ENCODE results near the gene GPR37L1.
"Not testable (repeated sequence)": the region's sequence is repeated elsewhere in the genome, so short reads cannot be mapped to it uniquely, and the experiment has no call there.

GPR37L1 gene

GRCh38 chr1:202129453-202130296 lies 7.0 kb downstream of the GPR37L1 start:
- peaks cover 8% of the 10 kb centered on the region for H3K27me3 ChIP-seq (ENCODE audit: control insufficient read depth, insufficient read depth, low read length)
- peaks cover 28% of the 10 kb centered on the region for H3K36me3 ChIP-seq (ENCODE audit: insufficient read depth, low read length)
- no peaks in the 10 kb centered on the region for H3K9me3 ChIP-seq (replicated peaks; ENCODE audit: low read length)
- no peak overlapping the region for H3K9ac ChIP-seq (ENCODE audit: low read depth, low read length)
- peaks cover 11% of the 10 kb centered on the region for H3K4me1 ChIP-seq (ENCODE audit: control insufficient read depth, insufficient read depth, low read length)
- no peak overlapping the region for H3K4me3 ChIP-seq (ENCODE audit: low read length)
- H3K4me2 ChIP-seq (ENCODE audit: low read length): no peak overlapping the region

- Histone ChIP-seq H3K4me3 (ENCODE audit: low read length) (no peak overlapping the region), H3K4me2 (ENCODE audit: low read length) (no peak overlapping the region), H3K9me3 (replicated peaks; ENCODE audit: low read length) (no peaks in the 10 kb centered on the region), H3K4me1 (ENCODE audit: control insufficient read depth, insufficient read depth, low read length) (peaks cover 11% of the 10 kb centered on the region), H3K36me3 (ENCODE audit: insufficient read depth, low read length) (peaks cover 35% of the 10 kb centered on the region), H3K9ac (ENCODE audit: low read depth, low read length) (no peak overlapping the region), H3K27me3 (ENCODE audit: control insufficient read depth, insufficient read depth, low read length) (peaks cover 4% of the 10 kb centered on the region)
Measured at GRCh38 chr1:202130297-202130721, 7.6 kb downstream of the GPR37L1 start.

GRCh38 chr1:202130816-202131522 lies 8.3 kb downstream of the GPR37L1 start:
- peaks cover 4% of the 10 kb centered on the region for H3K27me3 ChIP-seq (ENCODE audit: control insufficient read depth, insufficient read depth, low read length)
- H3K4me3 ChIP-seq (ENCODE audit: low read length): no peak overlapping the region
- peaks cover 11% of the 10 kb centered on the region for H3K4me1 ChIP-seq (ENCODE audit: control insufficient read depth, insufficient read depth, low read length)
- no peak overlapping the region for H3K9ac ChIP-seq (ENCODE audit: low read depth, low read length)
- H3K36me3 ChIP-seq (ENCODE audit: insufficient read depth, low read length): peaks cover 41% of the 10 kb centered on the region
- no peaks in the 10 kb centered on the region for H3K9me3 ChIP-seq (replicated peaks; ENCODE audit: low read length)
- H3K4me2 ChIP-seq (ENCODE audit: low read length): no peak overlapping the region

- Histone ChIP-seq H3K27me3 (ENCODE audit: control insufficient read depth, insufficient read depth, low read length) (no peaks in the 10 kb centered on the region), H3K4me3 (ENCODE audit: low read length) (no peak overlapping the region), H3K9me3 (replicated peaks; ENCODE audit: low read length) (no peaks in the 10 kb centered on the region), H3K9ac (ENCODE audit: low read depth, low read length) (no peak overlapping the region), H3K36me3 (ENCODE audit: insufficient read depth, low read length) (peaks cover 41% of the 10 kb centered on the region), H3K4me1 (ENCODE audit: control insufficient read depth, insufficient read depth, low read length) (peaks cover 11% of the 10 kb centered on the region), H3K4me2 (ENCODE audit: low read length) (no peak overlapping the region)
Measured at GRCh38 chr1:202131956-202132821, 9.5 kb downstream of the GPR37L1 start.

GRCh38 chr1:202133001-202133400 lies 10.3 kb downstream of the GPR37L1 start:
- H3K4me3 ChIP-seq (ENCODE audit: low read length): no peak overlapping the region
- peaks cover 44% of the 10 kb centered on the region for H3K36me3 ChIP-seq (ENCODE audit: insufficient read depth, low read length)
- H3K4me2 ChIP-seq (ENCODE audit: low read length): no peak overlapping the region
- H3K9me3 ChIP-seq (replicated peaks; ENCODE audit: low read length): no peaks in the 10 kb centered on the region
- H3K9ac ChIP-seq (ENCODE audit: low read depth, low read length): no peak overlapping the region
- peaks cover 11% of the 10 kb centered on the region for H3K4me1 ChIP-seq (ENCODE audit: control insufficient read depth, insufficient read depth, low read length)
- no peaks in the 10 kb centered on the region for H3K27me3 ChIP-seq (ENCODE audit: control insufficient read depth, insufficient read depth, low read length)

- no peaks in the 10 kb centered on the region for H3K9me3 ChIP-seq (replicated peaks; ENCODE audit: low read length)
- H3K4me1 ChIP-seq (ENCODE audit: control insufficient read depth, insufficient read depth, low read length): peaks cover 11% of the 10 kb centered on the region
- H3K4me3 ChIP-seq (ENCODE audit: low read length): no peak overlapping the region
Measured at GRCh38 chr1:202133496-202133895, 10.8 kb downstream of the GPR37L1 start.

GRCh38 chr1:202133989-202134388 lies 11.3 kb downstream of the GPR37L1 start:
- H3K4me2 ChIP-seq (ENCODE audit: low read length): no peak overlapping the region
- H3K4me1 ChIP-seq (ENCODE audit: control insufficient read depth, insufficient read depth, low read length): peaks cover 11% of the 10 kb centered on the region
- no peaks in the 10 kb centered on the region for H3K9me3 ChIP-seq (replicated peaks; ENCODE audit: low read length)
- no peaks in the 10 kb centered on the region for H3K27me3 ChIP-seq (ENCODE audit: control insufficient read depth, insufficient read depth, low read length)
- no peak overlapping the region for H3K4me3 ChIP-seq (ENCODE audit: low read length)
- H3K36me3 ChIP-seq (ENCODE audit: insufficient read depth, low read length): peaks cover 50% of the 10 kb centered on the region
- no peak overlapping the region for H3K9ac ChIP-seq (ENCODE audit: low read depth, low read length)

More at GRCh38 chr1:202133496-202133895, 10.8 kb downstream of the GPR37L1 start:
- no peak overlapping the region for H3K4me2 ChIP-seq (ENCODE audit: low read length)
- H3K36me3 ChIP-seq (ENCODE audit: insufficient read depth, low read length): peaks cover 49% of the 10 kb centered on the region
- no peaks in the 10 kb centered on the region for H3K27me3 ChIP-seq (ENCODE audit: control insufficient read depth, insufficient read depth, low read length)
- no peak overlapping the region for H3K9ac ChIP-seq (ENCODE audit: low read depth, low read length)

- Histone ChIP-seq H3K36me3 (ENCODE audit: insufficient read depth, low read length) (peaks cover 50% of the 10 kb centered on the region), H3K27me3 (ENCODE audit: control insufficient read depth, insufficient read depth, low read length) (no peaks in the 10 kb centered on the region), H3K9ac (ENCODE audit: low read depth, low read length) (no peak overlapping the region), H3K9me3 (replicated peaks; ENCODE audit: low read length) (no peaks in the 10 kb centered on the region), H3K4me3 (ENCODE audit: low read length) (no peak overlapping the region), H3K4me1 (ENCODE audit: control insufficient read depth, insufficient read depth, low read length) (peaks cover 11% of the 10 kb centered on the region), H3K4me2 (ENCODE audit: low read length) (no peak overlapping the region)
Measured at GRCh38 chr1:202134645-202135172, 12.0 kb downstream of the GPR37L1 start.

GRCh38 chr1:202135221-202135721 lies 12.6 kb downstream of the GPR37L1 start:
- H3K9me3 ChIP-seq (replicated peaks; ENCODE audit: low read length): no peaks in the 10 kb centered on the region
- H3K36me3 ChIP-seq (ENCODE audit: insufficient read depth, low read length): peaks cover 50% of the 10 kb centered on the region
- H3K4me3 ChIP-seq (ENCODE audit: low read length): no peak overlapping the region
- no peaks in the 10 kb centered on the region for H3K27me3 ChIP-seq (ENCODE audit: control insufficient read depth, insufficient read depth, low read length)
- peaks cover 8% of the 10 kb centered on the region for H3K4me1 ChIP-seq (ENCODE audit: control insufficient read depth, insufficient read depth, low read length)
- no peak overlapping the region for H3K4me2 ChIP-seq (ENCODE audit: low read length)
- no peak overlapping the region for H3K9ac ChIP-seq (ENCODE audit: low read depth, low read length)

GRCh38 chr1:202140833-202141232 lies 18.1 kb downstream of the GPR37L1 start:
- Histone ChIP-seq H3K9me3 (replicated peaks; ENCODE audit: low read length) (no peaks in the 10 kb centered on the region), H3K9ac (ENCODE audit: low read depth, low read length) (no peak overlapping the region), H3K27me3 (ENCODE audit: control insufficient read depth, insufficient read depth, low read length) (no peaks in the 10 kb centered on the region), H3K4me1 (ENCODE audit: control insufficient read depth, insufficient read depth, low read length) (peaks cover 17% of the 10 kb centered on the region), H3K4me2 (ENCODE audit: low read length) (no peak overlapping the region), H3K4me3 (ENCODE audit: low read length) (no peak overlapping the region), H3K36me3 (ENCODE audit: insufficient read depth, low read length) (peaks cover 15% of the 10 kb centered on the region)

GRCh38 chr1:202141468-202141867 lies 18.8 kb downstream of the GPR37L1 start:
- Histone ChIP-seq H3K4me1 (ENCODE audit: control insufficient read depth, insufficient read depth, low read length) (peaks cover 17% of the 10 kb centered on the region), H3K36me3 (ENCODE audit: insufficient read depth, low read length) (peaks cover 14% of the 10 kb centered on the region)
- H3K9me3 ChIP-seq (replicated peaks; ENCODE audit: low read length); H3K9ac ChIP-seq (ENCODE audit: low read depth, low read length); H3K27me3 ChIP-seq (ENCODE audit: control insufficient read depth, insufficient read depth, low read length); H3K4me3 ChIP-seq (ENCODE audit: low read length); H3K4me2 ChIP-seq (ENCODE audit: low read length): not testable (repeated sequence)

Measured in skeletal muscle satellite cell (primary cell).